HG03025 (cell line): ENCODE data around the gene ZNF41.
"Not testable (repeated sequence)": the region's sequence is repeated elsewhere in the genome, so short reads cannot be mapped to it uniquely, and the experiment has no call there.

Source experiments
- ATAC-seq: cut with Tn5 transposase; IDR thresholded peaks from one replicate; pipeline ENCODE4 v1.9.1; 2021; ENCODE audit warnings: mild to moderate bottlenecking, moderate library complexity; ENCODE audit not compliant: unreplicated experiment, low FRiP score

ZNF41 gene

DNA sequence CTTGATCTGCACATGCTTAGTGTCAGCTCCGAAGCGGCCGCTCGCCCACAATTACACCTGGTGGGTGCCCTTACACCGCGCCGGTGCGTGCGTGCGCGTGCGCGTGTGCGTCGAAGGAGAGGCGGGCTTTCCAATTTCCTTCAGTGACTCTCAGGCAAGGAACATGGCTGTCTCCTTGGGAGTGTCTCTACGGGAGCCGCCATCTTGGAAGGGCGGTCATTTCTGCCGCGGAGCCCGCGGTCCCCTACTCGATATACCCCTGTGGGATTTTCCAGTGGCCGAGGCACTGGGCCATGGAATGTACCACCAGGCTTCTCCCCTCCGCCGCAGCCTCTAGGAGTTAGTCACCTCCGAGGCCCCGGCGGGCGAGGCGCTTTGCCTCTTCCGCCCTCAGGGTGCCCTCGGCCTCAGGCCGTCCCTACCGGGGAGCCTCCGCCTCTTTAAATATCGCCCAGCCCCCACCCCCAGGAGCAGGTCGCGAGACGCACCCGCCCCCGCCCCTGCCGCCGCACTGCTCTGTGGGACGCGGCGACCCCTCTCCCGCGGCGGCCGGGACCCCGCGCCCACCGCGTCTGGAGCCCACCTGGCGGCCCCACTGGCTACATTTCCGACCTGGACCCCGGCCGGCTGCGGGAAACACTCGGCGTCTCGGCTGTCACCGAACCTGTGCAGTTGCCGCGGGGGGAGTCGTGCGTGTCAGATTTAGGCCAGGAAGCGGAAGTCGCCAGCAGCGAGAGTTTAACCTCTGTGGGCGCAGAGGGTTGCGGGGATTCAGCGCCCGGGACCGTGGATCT, at the start of gene ZNF41:
ZNF41 (minus strand) TSS at position 711 of the 794 bp plus-strand sequence. CDS start 15,741 bp downstream, outside the sequence.
- ATAC-seq: peak; percentile 85

DNA sequence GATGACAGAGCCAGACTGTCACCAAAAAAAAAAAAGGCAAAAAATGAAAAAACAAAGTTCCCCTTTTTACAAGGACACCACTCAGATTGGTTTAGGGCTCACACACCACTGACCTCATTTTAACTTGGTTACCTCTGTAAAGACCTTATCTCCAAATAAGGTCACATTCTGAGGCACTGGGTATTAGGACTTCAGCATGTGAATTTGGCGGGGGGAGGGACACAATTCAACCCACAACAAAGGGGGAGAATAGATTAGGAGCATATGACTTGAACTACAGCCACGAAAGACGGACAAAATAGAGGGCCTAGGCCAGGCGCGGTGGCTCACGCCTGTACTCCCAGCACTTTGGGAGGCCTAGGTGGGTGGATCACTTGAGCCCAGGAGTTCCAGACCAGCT, 47.0 kb upstream of the ZNF41 start:
- ATAC-seq: no peak

GRCh38 chrX:47529548-47529947, 46.5 kb upstream of the ZNF41 start:
- no peak for ATAC-seq

- ATAC-seq: no peak
Observed at GRCh38 chrX:47523713-47524166, 40.7 kb upstream of the ZNF41 start.

DNA sequence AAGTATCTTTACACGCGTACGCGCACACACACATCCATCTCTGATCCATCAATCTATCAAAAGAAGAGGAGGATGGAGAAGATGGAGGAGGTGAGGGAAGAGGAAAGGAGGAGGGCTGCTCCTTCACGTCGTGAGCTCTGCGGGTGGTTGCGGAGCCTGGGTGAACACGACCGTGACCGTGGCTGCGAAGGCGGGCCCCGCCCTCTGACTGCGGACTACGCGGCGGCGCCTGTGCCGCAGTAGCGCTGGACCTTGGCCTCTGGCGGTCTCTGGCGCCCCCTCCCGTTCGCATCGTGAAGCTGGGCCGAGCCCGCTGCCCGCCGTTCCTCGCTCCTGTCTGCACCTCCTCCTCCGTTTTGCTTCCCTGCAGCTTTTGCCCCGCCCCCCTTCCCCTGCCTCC, 40.3 kb upstream of the ZNF41 start:
- no peak for ATAC-seq

DNA sequence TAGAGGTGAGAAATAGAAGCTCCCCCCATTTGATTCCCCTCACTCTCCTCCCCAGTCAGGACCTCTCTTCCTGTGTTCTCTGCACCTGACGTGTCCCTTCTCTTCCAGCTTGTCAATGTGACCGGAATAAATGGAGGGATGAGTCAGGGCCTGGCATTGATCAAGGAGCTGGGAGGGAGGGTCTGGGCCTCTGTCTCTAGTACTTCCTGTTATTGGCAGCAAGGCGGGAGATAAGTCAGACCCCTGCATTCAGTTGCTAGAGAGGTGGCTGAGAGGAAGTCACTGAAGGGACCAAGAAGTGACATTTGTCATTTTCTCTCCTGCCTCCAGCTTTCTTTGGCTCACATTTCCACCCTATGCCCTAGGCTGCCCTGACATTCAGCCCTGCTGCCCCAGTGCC, 35.1 kb upstream of the ZNF41 start:
- no peak for ATAC-seq

- no peak for ATAC-seq
Observed at GRCh38 chrX:47515941-47516665, 33.1 kb upstream of the ZNF41 start.

- no peak for ATAC-seq
Observed at GRCh38 chrX:47514533-47515235, 31.7 kb upstream of the ZNF41 start.

GRCh38 chrX:47513034-47513965, 30.3 kb upstream of the ZNF41 start:
- not testable (repeated sequence) for ATAC-seq

GRCh38 chrX:47512383-47512782, 29.4 kb upstream of the ZNF41 start:
- not testable (repeated sequence) for ATAC-seq

DNA sequence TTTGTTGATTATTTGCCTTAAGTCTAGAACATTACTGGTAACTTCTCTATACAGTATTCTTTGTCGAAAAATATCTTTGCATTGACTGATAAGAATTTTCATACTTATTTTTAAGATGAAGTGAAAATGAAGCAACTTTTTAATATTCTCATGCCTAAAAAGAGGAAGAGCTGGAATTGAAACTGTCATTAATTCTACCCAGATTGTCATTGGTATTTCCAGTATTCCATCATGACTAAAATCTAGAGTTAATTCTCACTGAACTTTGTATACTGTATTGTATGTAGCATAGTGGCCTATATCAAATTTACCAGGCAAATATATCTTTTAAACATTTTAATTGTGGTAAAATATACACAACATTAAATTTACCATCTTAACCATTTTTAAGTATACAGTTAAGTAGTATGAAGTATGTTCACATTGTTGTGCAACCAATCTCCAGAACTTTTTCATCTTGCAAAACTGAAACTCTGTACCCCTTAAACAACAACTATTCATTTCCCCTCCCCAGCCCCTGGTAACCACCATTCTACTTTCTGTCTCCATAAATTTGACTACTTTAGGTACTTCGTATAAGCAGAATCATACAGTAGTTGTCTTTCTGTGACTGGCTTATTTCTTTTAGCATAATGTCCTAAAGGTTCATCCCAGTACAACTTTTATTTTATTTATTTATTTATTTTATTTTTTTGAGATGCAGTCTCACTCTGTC, 24.3 kb upstream of the ZNF41 start:
- no peak for ATAC-seq

DNA sequence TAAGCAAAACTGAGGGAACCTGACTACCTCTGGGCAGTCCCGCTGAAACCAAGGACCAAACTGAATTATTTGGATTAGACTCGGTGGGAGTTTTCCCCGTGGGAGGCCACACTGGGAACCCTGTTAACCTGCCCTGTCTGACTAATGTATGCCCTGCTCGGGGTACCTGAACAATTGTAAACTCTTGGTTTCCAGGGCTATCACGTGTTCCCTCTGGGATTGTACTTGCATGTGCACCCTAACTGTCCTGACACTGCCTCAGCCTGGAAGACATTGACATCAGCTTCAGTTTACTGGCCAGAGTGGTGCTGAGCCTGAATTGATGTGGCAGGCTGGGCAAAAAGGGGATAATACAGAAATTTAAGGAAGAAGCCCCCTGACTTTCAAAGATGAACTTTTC, 20.1 kb upstream of the ZNF41 start:
- no peak for ATAC-seq

DNA sequence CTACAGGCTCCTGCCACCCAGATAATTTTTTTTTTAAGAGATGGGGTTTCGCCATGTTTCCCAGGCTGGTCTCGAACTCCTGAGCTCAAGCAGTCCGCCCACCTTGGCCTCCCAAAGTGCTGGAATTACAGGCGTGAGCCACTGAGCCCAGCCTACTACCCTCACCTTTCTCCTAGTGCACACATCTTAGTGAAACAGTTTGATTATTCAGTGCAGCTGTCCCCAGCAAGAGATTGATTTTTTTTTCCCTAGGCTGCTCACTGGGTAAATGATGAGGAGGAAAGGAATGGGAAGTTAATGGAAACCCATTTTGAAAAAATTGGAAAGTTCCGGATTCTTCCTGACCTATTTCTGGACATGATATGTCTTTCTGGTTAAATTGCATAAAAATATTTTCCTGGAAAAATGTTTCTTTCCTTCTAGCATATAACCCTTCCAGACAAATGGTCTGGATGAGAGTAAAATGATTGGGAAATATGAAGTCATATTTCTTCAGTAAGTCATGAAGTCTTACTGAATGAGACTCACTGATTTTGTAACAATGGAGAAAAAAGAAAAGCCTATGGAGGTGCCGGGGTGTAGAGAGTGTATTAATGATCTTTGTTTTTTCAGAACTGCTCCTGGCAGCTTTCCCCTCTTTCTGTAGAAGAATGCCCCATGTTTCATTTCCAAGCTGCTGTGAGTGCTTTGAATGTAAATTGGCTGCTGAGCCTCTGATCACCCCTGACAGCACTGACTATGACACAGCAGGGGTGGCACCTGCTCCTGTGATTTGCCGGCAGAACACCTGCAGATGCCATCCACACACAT, 19.5 kb upstream of the ZNF41 start:
- ATAC-seq: no peak

DNA sequence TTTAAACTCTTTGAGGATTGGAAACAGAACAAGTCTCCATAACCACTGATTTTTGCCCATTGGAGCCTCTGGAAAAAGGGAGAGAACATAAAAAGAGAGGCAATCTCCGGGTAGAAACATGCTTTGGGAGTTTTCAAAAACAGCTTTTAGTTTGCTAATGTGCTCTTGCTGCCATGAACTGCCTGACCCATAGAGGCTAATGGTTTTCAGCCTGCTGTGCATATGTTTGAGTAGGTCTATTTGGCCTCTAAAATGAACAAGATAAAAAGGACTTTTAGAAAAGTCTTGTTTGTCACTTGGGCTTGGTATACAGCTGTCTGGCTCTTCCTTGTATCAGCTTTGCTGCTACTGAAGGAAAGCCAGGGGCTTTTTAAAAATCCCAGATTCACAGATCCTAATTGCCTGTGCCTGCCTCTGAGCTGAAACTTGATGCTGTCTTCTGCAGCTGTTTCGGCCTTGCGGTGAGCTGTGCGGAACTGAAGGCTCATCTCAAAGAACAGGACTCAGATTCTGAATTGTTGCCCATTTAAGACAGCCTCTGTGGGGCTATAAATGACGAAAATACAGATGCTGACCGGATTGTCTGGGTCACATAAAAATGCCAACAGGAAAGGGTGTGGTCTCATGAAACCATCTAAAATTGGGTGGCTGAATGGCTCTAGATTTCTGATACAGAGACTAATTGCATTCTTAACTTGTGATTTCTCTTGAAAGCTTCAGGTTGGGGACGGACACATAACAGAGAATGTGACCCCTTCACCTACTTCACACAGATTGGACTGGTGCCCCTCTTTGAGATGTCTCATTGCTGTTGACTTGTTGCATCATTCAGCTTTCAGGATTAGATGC, 18.4 kb upstream of the ZNF41 start:
- no peak for ATAC-seq

GRCh38 chrX:47500554-47500953, 17.5 kb upstream of the ZNF41 start:
- no peak for ATAC-seq

DNA sequence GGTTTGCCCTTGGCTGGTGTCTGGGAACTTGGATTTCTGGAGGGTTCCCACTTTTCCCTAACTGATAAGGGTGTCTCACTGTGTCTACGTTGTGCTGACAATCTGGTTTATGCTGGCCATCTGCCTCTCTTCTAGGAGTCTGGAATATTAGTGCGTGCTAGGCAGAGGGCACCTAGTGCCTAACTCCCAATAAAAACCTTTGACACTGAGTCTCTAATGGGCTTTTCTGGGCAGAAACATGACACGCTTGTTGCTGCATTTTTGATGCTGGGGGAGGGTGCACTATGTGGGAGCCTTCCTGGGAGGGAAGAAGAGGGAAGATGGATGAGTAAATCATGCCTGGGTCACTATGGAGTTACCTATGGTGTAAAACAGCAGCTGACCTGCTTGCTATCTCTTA, 16.3 kb upstream of the ZNF41 start:
- ATAC-seq: no peak

- ATAC-seq: no peak
Observed at GRCh38 chrX:47498411-47498810, 15.4 kb upstream of the ZNF41 start.
